H1 (cell line): ENCODE results near the gene USP54. TPM values are rescaled to one million over a fixed set of nuclear protein-coding genes. Genes with fewer than 3 reads are reported as not detected.

Source experiments
- CTCF ChIA-PET: fragments of 300-600 bp; sonication (Branson Sonifier 250); formaldehyde crosslinking; loops from one replicate; lab custom pipeline; 2021; ENCODE audit not compliant: partially characterized antibody; lab: Charles Lee
- POLR2A ChIA-PET: fragments of 300-600 bp; sonication (Branson Sonifier 250); formaldehyde crosslinking; loops from one replicate; lab custom pipeline; 2021; ENCODE audit warnings: inconsistent platforms; ENCODE audit not compliant: partially characterized antibody; lab: Charles Lee
- DNase-seq, 2 experiments: peaks; one replicate each; pipeline versions ENCODE4 v3.0.0 to v3.0.0-alpha.2; 2010 to 2022; ENCODE audit warnings: low spot score in 2 of 2, low read depth in 1 of 2, mixed read lengths in 1 of 2
- FAIRE-seq: peaks from 2 replicates; lab custom pipeline; 2011; peaks lifted over from hg19 to GRCh38; lab: Jason Lieb, UNC
- H2AFZ ChIP-seq: 2 replicates; pipeline ENCODE4 v1.8.1; 2012; ENCODE audit warnings: low read length, inconsistent platforms
- H2AK5ac ChIP-seq: 2 replicates; pipeline ENCODE4 v1.6.1; 2013; ENCODE audit warnings: low read depth, low read length
- H2BK120ac ChIP-seq: replicated peaks from 2 replicates; pipeline ENCODE3; 2013; ENCODE audit warnings: low read depth, low read length, inconsistent platforms
- H2BK12ac ChIP-seq: 2 replicates; pipeline ENCODE4 v1.6.1; 2013; ENCODE audit warnings: low read depth, low read length
- H2BK15ac ChIP-seq: 2 replicates; pipeline ENCODE4 v1.6.1; 2013; ENCODE audit warnings: low read length
- H2BK20ac ChIP-seq: 2 replicates; pipeline ENCODE4 v1.6.1; 2013; ENCODE audit warnings: low read length
- H2BK5ac ChIP-seq: 2 replicates; pipeline ENCODE4 v1.6.1; 2013; ENCODE audit warnings: low read depth, low read length
- H3K14ac ChIP-seq: 2 replicates; pipeline ENCODE4 v1.6.1; 2013; ENCODE audit warnings: inconsistent platforms; ENCODE audit not compliant: insufficient read length
- H3K18ac ChIP-seq: 2 replicates; pipeline ENCODE4 v1.6.1; 2013; ENCODE audit warnings: low read length; ENCODE audit errors: extremely low read depth
- H3K23ac ChIP-seq: 2 replicates; pipeline ENCODE4 v1.6.1; 2013; ENCODE audit warnings: inconsistent platforms; ENCODE audit not compliant: insufficient read length
- H3K23me2 ChIP-seq: 2 replicates; pipeline ENCODE4 v1.6.1; 2013; ENCODE audit warnings: low read depth, low read length
- H3K27ac ChIP-seq: 2 replicates; pipeline ENCODE4 v1.6.1; 2011; ENCODE audit warnings: low read depth, low read length, inconsistent platforms
- H3K27me3 ChIP-seq, 4 experiments: replicated peaks in 1 of 4; 1 replicate in 1 of 4; 2 replicates in 3 of 4; pipeline versions ENCODE4 v1.6.1 to v1.8.1; 2011 to 2013; ENCODE audit warnings: low read length in 3 of 4, mild to moderate bottlenecking in 3 of 4, inconsistent platforms in 2 of 4, mixed read lengths in 2 of 4, moderate library complexity in 1 of 4; ENCODE audit not compliant: control insufficient read depth in 3 of 4, insufficient read depth in 3 of 4; ENCODE audit errors: extremely low read depth in 1 of 4
- H3K36me3 ChIP-seq, 4 experiments: 2 replicates each; pipeline versions ENCODE4 v1.6.1 to v1.8.1; 2011 to 2013; ENCODE audit warnings: mild to moderate bottlenecking in 4 of 4, low read length in 3 of 4, moderate library complexity in 2 of 4, control low read depth in 1 of 4, inconsistent platforms in 1 of 4; ENCODE audit not compliant: insufficient read depth in 4 of 4, control insufficient read depth in 2 of 4
- H3K4ac ChIP-seq: replicated peaks from 2 replicates; pipeline ENCODE3; 2013; ENCODE audit warnings: low read length, low read depth, mixed read lengths, inconsistent platforms; ENCODE audit not compliant: insufficient read length
- H3K4me1 ChIP-seq, 4 experiments: replicated peaks in 1 of 4; 1 replicate in 1 of 4; 2 replicates in 3 of 4; pipeline versions ENCODE4 v1.6.1 to v1.8.1; 2011 to 2013; ENCODE audit warnings: low read length in 3 of 4, inconsistent platforms in 2 of 4, mixed read lengths in 1 of 4; ENCODE audit not compliant: insufficient read depth in 4 of 4, control insufficient read depth in 3 of 4
- H3K4me2 ChIP-seq, 2 experiments: 2 replicates each; pipeline versions ENCODE4 v1.6.1 to v1.8.1; 2011 to 2013; ENCODE audit warnings: low read depth in 2 of 2, low read length in 2 of 2, control low read depth in 1 of 2, inconsistent platforms in 1 of 2, mild to moderate bottlenecking in 1 of 2; ENCODE audit not compliant: insufficient read depth in 1 of 2
- H3K4me3 ChIP-seq, 4 experiments: fragments of 200-600, 300-600 bp in 1 of 4; sonication (generic), shearing (Covaris generic), sonication (Bioruptor Twin) in 1 of 4; 2 replicates each; pipeline versions ENCODE4 v1.5.1 to v1.8.1; 2011 to 2016; ENCODE audit warnings: low read length in 4 of 4, low read depth in 3 of 4, control low read depth in 2 of 4, inconsistent platforms in 2 of 4, mild to moderate bottlenecking in 2 of 4, mixed read lengths in 1 of 4, moderate library complexity in 1 of 4; ENCODE audit not compliant: insufficient read depth in 2 of 4; ENCODE audit errors: extremely low read depth in 1 of 4
- H3K56ac ChIP-seq: replicated peaks from 2 replicates; pipeline ENCODE3; 2013; ENCODE audit warnings: low read depth, mild to moderate bottlenecking, mixed read lengths, low read length, inconsistent platforms; ENCODE audit not compliant: insufficient read length
- H3K79me1 ChIP-seq: 2 replicates; pipeline ENCODE4 v1.6.1; 2013; ENCODE audit warnings: low read depth, low read length, control low read depth
- H3K79me2 ChIP-seq, 2 experiments: 2 replicates each; pipeline versions ENCODE4 v1.6.1 to v1.8.1; 2012 to 2013; ENCODE audit warnings: low read length in 2 of 2, mild to moderate bottlenecking in 2 of 2, inconsistent platforms in 1 of 2; ENCODE audit not compliant: insufficient read depth in 2 of 2, control insufficient read depth in 1 of 2
- H3K9ac ChIP-seq, 4 experiments: replicated peaks in 1 of 4; 1 replicate in 1 of 4; 2 replicates in 3 of 4; pipeline versions ENCODE4 v1.6.1 to v1.8.1; 2011 to 2013; ENCODE audit warnings: low read depth in 3 of 4, low read length in 3 of 4, control low read depth in 2 of 4, mild to moderate bottlenecking in 2 of 4, moderate library complexity in 2 of 4, inconsistent platforms in 1 of 4; ENCODE audit errors: extremely low read depth in 1 of 4
- H3K9me3 ChIP-seq, 2 experiments: 2 replicates each; pipeline versions ENCODE4 v1.6.1 to v1.8.1; 2012 to 2013; ENCODE audit warnings: mild to moderate bottlenecking in 2 of 2, moderate library complexity in 2 of 2, control low read depth in 1 of 2, inconsistent platforms in 1 of 2, low read depth in 1 of 2, low read length in 1 of 2, mixed read lengths in 1 of 2; ENCODE audit not compliant: insufficient read depth in 2 of 2
- H4K20me1 ChIP-seq, 2 experiments: replicated peaks in 1 of 2; 2 replicates each; pipeline versions ENCODE3 to v1.8.1; 2011 to 2013; ENCODE audit warnings: inconsistent platforms in 2 of 2, low read length in 2 of 2, mild to moderate bottlenecking in 1 of 2; ENCODE audit not compliant: insufficient read depth in 2 of 2, control insufficient read depth in 1 of 2
- H4K5ac ChIP-seq: 2 replicates; pipeline ENCODE4 v1.6.1; 2013; ENCODE audit warnings: low read length, low read depth, mixed read lengths, inconsistent platforms; ENCODE audit not compliant: insufficient read length
- H4K8ac ChIP-seq: 2 replicates; pipeline ENCODE4 v1.8.0; 2013; ENCODE audit warnings: mild to moderate bottlenecking, moderate library complexity, low read length, inconsistent platforms; ENCODE audit not compliant: insufficient read depth; ENCODE audit errors: extremely low read depth
- H4K91ac ChIP-seq: replicated peaks from 2 replicates; pipeline ENCODE3; 2013; ENCODE audit warnings: low read length, mixed read lengths, inconsistent platforms; ENCODE audit not compliant: insufficient read length
- CBX8 ChIP-seq: fragments of 300-800, 300-1000 bp; sonication (generic); IDR thresholded peaks from 2 replicates; pipeline ENCODE4 v1.7.1; 2016; ENCODE audit warnings: low read depth, low read length, borderline replicate concordance
- RNF2 ChIP-seq: fragments of 200-900, 300-1000 bp; sonication (generic); IDR thresholded peaks from 2 replicates; pipeline ENCODE4 v1.7.1; 2016; ENCODE audit warnings: borderline replicate concordance, low read depth, mild to moderate bottlenecking, antibody characterized with exemption, low read length; ENCODE audit not compliant: poor library complexity, severe bottlenecking; ENCODE audit errors: missing control alignments
- RXRA ChIP-seq: IDR thresholded peaks from 2 replicates; pipeline ENCODE4 v1.6.1; 2011; ENCODE audit warnings: low read depth, mild to moderate bottlenecking, low read length, moderate library complexity; ENCODE audit not compliant: insufficient read depth
- SP1 ChIP-seq: IDR thresholded peaks from 2 replicates; pipeline ENCODE4 v1.6.1; 2011; ENCODE audit warnings: low read depth, low read length
- SP2 ChIP-seq: IDR thresholded peaks from 2 replicates; pipeline ENCODE4 v1.6.1; 2012; ENCODE audit warnings: mild to moderate bottlenecking, low read length, inconsistent platforms
- SUZ12 ChIP-seq: fragments of 200-600 bp; sonication (generic); IDR thresholded peaks from 2 replicates; pipeline ENCODE4 v1.6.1; 2012; ENCODE audit warnings: mild to moderate bottlenecking, inconsistent platforms, low read length, moderate library complexity, mixed read lengths
- WGBS, 2 experiments: shearing (Covaris generic) in 1 of 2; methylation state at CpG; one replicate each; pipeline versions ENCODE4 v1.1.6 to v1.1.7; 2013 to 2015; ENCODE audit warnings: low lambda C conversion rate in 2 of 2, mixed read lengths in 2 of 2, inconsistent platforms in 1 of 2, low coverage in 1 of 2, missing lambda C conversion rate in 1 of 2; ENCODE audit not compliant: insufficient replicate concordance in 2 of 2, insufficient coverage in 1 of 2, insufficient read length in 1 of 2; ENCODE audit errors: extremely low coverage in 1 of 2, missing lambda C conversion rate in 1 of 2; 5-methylcytosine and 5-hydroxymethylcytosine counted together
- polyA plus RNA-seq, 7 experiments: library from polyadenylated mRNA; depleted of rRNA in 3 of 7; stranded (reverse) in 5 of 7; unstranded in 2 of 7; fragments of >200 nt in 5 of 7; fragments of 200-250 nt in 2 of 7; gene quantifications; 1 replicate in 5 of 7; 2 replicates in 1 of 7; 4 replicates in 1 of 7; pipeline versions ENCODE4 v1.2.1 to v1.2.3, GENCODE V29; 2011 to 2013; ENCODE audit warnings: missing spikeins in 2 of 7, mixed read lengths in 2 of 7
- total RNA-seq: library from RNA; stranded (reverse); fragmentation: NEBNext Ultra II Directional; extraction: Animal tissue kit (Norgen Biotek cat#: 25700); gene quantifications from 2 replicates; pipeline ENCODE4 v1.2.1, GENCODE V29; 2021

The USP54 gene
- total and polyA plus RNA-seq, 2 of the 8 experiments (the other 6 are each of a cell fraction or from before 2014, with no cell fraction given): 46.2 to 65.6 TPM

GRCh38 chr10:73534857-73535256, 56.3 kb downstream of the USP54 start:
- Histone ChIP-seq H3K9ac (no peak overlapping the region), H2BK12ac (no peak overlapping the region), H2BK15ac (no peak overlapping the region), H3K36me3 (peaks cover 5 to 19% (median 16%) of the 10 kb centered on the region in 4 experiments; a peak in 6 of 8 replicates), H2AFZ (no peak overlapping the region), H2AK5ac (no peak overlapping the region), H3K4ac (no peak overlapping the region), H2BK20ac (no peak overlapping the region), H4K8ac (no peak overlapping the region), H4K91ac (no peak overlapping the region), H3K14ac (no peak overlapping the region), H3K4me1 (no peaks in the 10 kb centered on the region), H3K23me2 (no peaks in the 10 kb centered on the region; the same call in 1 of the 2 replicates), H3K27me3 (no peaks in the 10 kb centered on the region), H3K4me3 (no peak overlapping the region), H2BK120ac (no peak overlapping the region), H3K79me1 (no peaks in the 10 kb centered on the region), H4K5ac (no peak overlapping the region), H2BK5ac (no peak overlapping the region), H4K20me1 (no peaks in the 10 kb centered on the region), H3K56ac (no peak overlapping the region), H3K23ac (no peak overlapping the region), H3K4me2 (no peak overlapping the region), H3K79me2 (no peaks in the 10 kb centered on the region), H3K18ac (no peak overlapping the region), H3K27ac (no peak overlapping the region), H3K9me3 (no peaks in the 10 kb centered on the region)
- ChIA-PET POLR2A (interaction anchor here (1.3 kb wide), 1 partner anchor 16 kb away, joined by 4 read pairs; no protein-coding TSS in a partner anchor), CTCF (interaction anchor here (13.1 kb wide), 1 partner anchor 109 kb away, joined by 271 read pairs; the partner anchor contains the start of gene MYOZ1)
- no peak for DNase-seq
- WGBS, 2 experiments: 88% methylated on average over 1 of the region's 1 CpG; no CpG with 5 or more reads in 1 of the 2 experiments
- FAIRE-seq: no peak
- TF ChIP-seq SP1: no peak
- no peak for TF ChIP-seq CBX8
- no peak for TF ChIP-seq RXRA
- TF ChIP-seq SP2: no peak
- no peak for TF ChIP-seq SUZ12
- no peak for TF ChIP-seq RNF2
